ENCODE data around the gene SLBP.

SLBP gene

GRCh38 chr4:1669850-1670249 is 42.3 kb downstream of the SLBP start:
- TF ChIP-seq CREB5 (CRISPR knock-in tag; IDR thresholded peaks at IDR 0.05; ENCODE audit: low read depth) (no peak), OSR1 (CRISPR knock-in tag; IDR thresholded peaks at IDR 0.05) (no peak), SNAI2 (CRISPR knock-in tag; IDR thresholded peaks at IDR 0.05) (no peak), RARB (CRISPR knock-in tag; IDR thresholded peaks at IDR 0.05) (no peak), TOX (CRISPR knock-in tag; IDR thresholded peaks at IDR 0.05; ENCODE audit: borderline replicate concordance) (no peak), ZNF70 (CRISPR knock-in tag; IDR thresholded peaks at IDR 0.05) (no peak), GLIS3 (CRISPR knock-in tag; IDR thresholded peaks at IDR 0.05) (no peak)
- ATAC-seq = no peak

- TF ChIP-seq ISL1 (CRISPR knock-in tag; IDR thresholded peaks at IDR 0.05) = no peak
- no peak for TF ChIP-seq POU6F1 (CRISPR knock-in tag; IDR thresholded peaks at IDR 0.05; ENCODE audit: borderline replicate concordance, low read depth)
- no peak for TF ChIP-seq TCF4 (CRISPR knock-in tag; IDR thresholded peaks at IDR 0.05; ENCODE audit: borderline replicate concordance)
- TF ChIP-seq ARNTL (CRISPR knock-in tag; IDR thresholded peaks at IDR 0.05; ENCODE audit: borderline replicate concordance, low read depth) = no peak
- TF ChIP-seq TOX (CRISPR knock-in tag; IDR thresholded peaks at IDR 0.05; ENCODE audit: borderline replicate concordance) = no peak
- TF ChIP-seq ZFP30 (CRISPR knock-in tag; IDR thresholded peaks at IDR 0.05) = no peak
- no peak for TF ChIP-seq ZFP3 (CRISPR knock-in tag; IDR thresholded peaks at IDR 0.05)
- no peak for TF ChIP-seq BACH2 (CRISPR knock-in tag; IDR thresholded peaks at IDR 0.05; ENCODE audit: borderline replicate concordance)
- no peak for TF ChIP-seq ZNF70 (CRISPR knock-in tag; IDR thresholded peaks at IDR 0.05)
- no peak for TF ChIP-seq PPARA (CRISPR knock-in tag; IDR thresholded peaks at IDR 0.05; ENCODE audit: borderline replicate concordance)
- no peak for TF ChIP-seq RARB (CRISPR knock-in tag; IDR thresholded peaks at IDR 0.05)
- TF ChIP-seq ZC3H10 (CRISPR knock-in tag; IDR thresholded peaks at IDR 0.05) = no peak
- no peak for TF ChIP-seq CSDC2 (CRISPR knock-in tag; IDR thresholded peaks at IDR 0.05)
- no peak for TF ChIP-seq TSHZ2 (CRISPR knock-in tag; IDR thresholded peaks at IDR 0.05)
- TF ChIP-seq CSRNP3 (CRISPR knock-in tag; IDR thresholded peaks at IDR 0.05) = no peak
- TF ChIP-seq PATZ1 (CRISPR knock-in tag; IDR thresholded peaks at IDR 0.05; ENCODE audit: borderline replicate concordance) = no peak
- no peak for TF ChIP-seq ESRRG (CRISPR knock-in tag; IDR thresholded peaks at IDR 0.05)
- TF ChIP-seq ZNF8 (CRISPR knock-in tag; IDR thresholded peaks at IDR 0.05) = no peak
- no peak for TF ChIP-seq GLIS3 (CRISPR knock-in tag; IDR thresholded peaks at IDR 0.05)
- no peak for TF ChIP-seq OSR1 (CRISPR knock-in tag; IDR thresholded peaks at IDR 0.05)
- no peak for ATAC-seq
Observed at GRCh38 chr4:1669270-1669669, 42.8 kb downstream of the SLBP start.

- no peak for ATAC-seq
- TF ChIP-seq CSRNP3 (CRISPR knock-in tag; IDR thresholded peaks at IDR 0.05) = no peak
- TF ChIP-seq TSHZ2 (CRISPR knock-in tag; IDR thresholded peaks at IDR 0.05) = no peak
- TF ChIP-seq SNAI2 (CRISPR knock-in tag; IDR thresholded peaks at IDR 0.05) = no peak
- no peak for TF ChIP-seq RARB (CRISPR knock-in tag; IDR thresholded peaks at IDR 0.05)
- no peak for TF ChIP-seq CSDC2 (CRISPR knock-in tag; IDR thresholded peaks at IDR 0.05)
- no peak for TF ChIP-seq ZC3H10 (CRISPR knock-in tag; IDR thresholded peaks at IDR 0.05)
- TF ChIP-seq GLIS3 (CRISPR knock-in tag; IDR thresholded peaks at IDR 0.05) = no peak
- TF ChIP-seq ZNF565 (CRISPR knock-in tag; conservative IDR thresholded peaks at IDR 0.05; ENCODE audit: low read depth) = no peak
- no peak for TF ChIP-seq TOX (CRISPR knock-in tag; IDR thresholded peaks at IDR 0.05; ENCODE audit: borderline replicate concordance)
- TF ChIP-seq TCF4 (CRISPR knock-in tag; IDR thresholded peaks at IDR 0.05; ENCODE audit: borderline replicate concordance) = no peak
Observed at GRCh38 chr4:1668488-1668840, 43.7 kb downstream of the SLBP start.
